ENCODE measurements around the gene ATP7B. TPM values are rescaled to one million over a fixed set of nuclear protein-coding genes. Genes with fewer than 3 reads are reported as not detected.

ATP7B gene
- total and polyA plus RNA-seq, 2 of the 4 experiments (the other 2 are of a cell fraction): 2.7 to 2.9 TPM

DNA sequence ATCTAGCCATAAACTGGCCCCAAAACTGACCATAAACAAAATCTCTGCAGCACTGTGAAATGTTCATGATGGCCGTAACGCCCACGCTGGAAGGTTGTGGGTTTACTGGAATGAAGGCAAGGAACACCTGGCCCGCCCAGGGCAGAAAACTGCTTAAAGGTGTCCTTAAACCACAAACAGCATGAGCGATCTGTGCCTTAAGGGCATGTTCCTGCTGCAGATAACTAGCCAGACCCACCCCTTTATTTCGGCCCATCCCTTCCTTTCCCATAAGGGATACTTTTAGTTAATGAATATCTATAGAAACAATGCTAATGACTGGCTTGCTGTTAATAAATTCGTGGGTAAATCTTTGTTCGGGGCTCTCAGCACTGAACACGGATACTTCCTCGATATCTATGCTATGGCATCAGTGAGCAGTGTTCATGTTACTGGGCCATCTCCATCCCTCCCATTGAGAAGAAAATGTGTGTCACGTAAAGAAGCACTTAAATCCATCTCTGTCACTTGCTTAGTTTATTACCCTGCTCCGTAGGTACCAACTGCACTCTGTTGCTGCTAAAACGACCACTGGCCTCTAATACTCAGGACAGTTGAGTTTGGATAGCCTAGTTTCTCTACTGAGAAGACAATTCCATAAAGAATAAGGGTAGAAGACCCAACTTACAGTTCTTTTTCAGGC, 5.3 kb downstream of the ATP7B start:
- no peak overlapping the region for H3K4ac ChIP-seq (ENCODE audit: low read depth, low read length)
- no peak overlapping the region for H3K14ac ChIP-seq (replicated peaks; ENCODE audit: low read depth, low read length)
- H4K20me1 ChIP-seq (ENCODE audit: insufficient read depth, low read length): peaks cover 4% of the 10 kb centered on the region; the same call in 1 of the 2 replicates
- in situ Hi-C loops (cut with MboI; ENCODE audit: low sequenced_read_pairs): loop anchor here (25.0 kb wide), 1 partner anchor 456 kb away; the partner anchor contains the start of genes CKAP2 and VPS36
- H3K27me3 ChIP-seq (ENCODE audit: control insufficient read depth, insufficient read depth, low read length): peaks cover 14% of the 10 kb centered on the region
- no peak overlapping the region for H2AK5ac ChIP-seq (ENCODE audit: low read depth, low read length)
- ATAC-seq (ENCODE audit: low read depth): no peak
- no peak overlapping the region for H2BK120ac ChIP-seq (ENCODE audit: low read depth, low read length)
- 80% methylated on average over 1 of the region's 13 CpGs; no CpG with 5 or more reads in 1 of the 2 experiments for WGBS, 2 experiments (ENCODE audit: extremely low coverage in 2 of 2, insufficient read length in 1 of 2)
- dilution Hi-C loops (cut with HindIII; ENCODE audit: low sequenced_read_pairs, unreplicated experiment): no loop called here
- H4K5ac ChIP-seq (ENCODE audit: low read depth, low read length): no peak overlapping the region
- H3K4me1 ChIP-seq (ENCODE audit: control insufficient read depth, insufficient read depth, low read length): no peaks in the 10 kb centered on the region
- H3K4me2 ChIP-seq (ENCODE audit: low read depth, low read length): no peak overlapping the region
- no peak overlapping the region for H2BK5ac ChIP-seq (ENCODE audit: low read depth, low read length, poor library complexity, severe bottlenecking)
- H3K56ac ChIP-seq (ENCODE audit: extremely low read depth, insufficient read depth, low read length): no peak overlapping the region
- no peak overlapping the region for H2BK15ac ChIP-seq (ENCODE audit: low read depth, low read length)
- no peaks in the 10 kb centered on the region for H3K9me3 ChIP-seq (ENCODE audit: control insufficient read depth, insufficient read depth, low read length)
- H2AFZ ChIP-seq (replicated peaks; ENCODE audit: low read length, poor library complexity): no peak overlapping the region
- H3K23ac ChIP-seq (ENCODE audit: low read depth, low read length): no peak overlapping the region
- CTCF ChIA-PET: no interaction called here
- no peak for TF ChIP-seq MXI1 (IDR thresholded peaks at IDR 0.05; ENCODE audit: borderline replicate concordance, low read depth, low read length)
- no peak overlapping the region for H3K4me3 ChIP-seq (ENCODE audit: insufficient read depth, low read depth, low read length)
- POLR2A ChIA-PET (ENCODE audit: unreplicated experiment): no interaction called here
- peaks cover 2% of the 10 kb centered on the region; the same call in 1 of the 2 replicates for H3K9me1 ChIP-seq (ENCODE audit: insufficient read depth, low read length)
- H3K36me3 ChIP-seq (ENCODE audit: control insufficient read depth, insufficient read depth, low read length): no peaks in the 10 kb centered on the region
- DNase-seq: no peak
- intact Hi-C loops (cut with micrococcal nuclease): no loop called here
- H3K79me1 ChIP-seq (ENCODE audit: low read depth in 1 of 2, low read length in 2 of 2): no peaks in the 10 kb centered on the region; a peak in 1 of 4 replicates
- no peak overlapping the region for H3K9ac ChIP-seq (ENCODE audit: low read depth, low read length)
- H4K8ac ChIP-seq (ENCODE audit: low read depth in 2 of 2, low read length in 2 of 2): no peak overlapping the region
- BruUV-seq (replicated peaks): no TSS peak
- H4K91ac ChIP-seq (ENCODE audit: insufficient read depth, low read depth, low read length): no peak overlapping the region
- no peak overlapping the region for H3K27ac ChIP-seq (ENCODE audit: insufficient read depth, low read length)
- H3K18ac ChIP-seq (ENCODE audit: low read depth, low read length): no peak overlapping the region
- no peak overlapping the region for H2BK20ac ChIP-seq (ENCODE audit: low read depth, low read length)
- no peak overlapping the region for H2AK9ac ChIP-seq (replicated peaks; ENCODE audit: low read depth, low read length, poor library complexity)

All from IMR-90 (cell line).